Lower leg skin (tissue), 4 donors: ENCODE measurements around the gene DPY19L3. TPM values are rescaled to one million over a fixed set of nuclear protein-coding genes. Genes with fewer than 3 reads are reported as not detected.

Experiments used
- DNase-seq, 2 donors: peaks; one replicate each; pipeline ENCODE4 v3.0.0-alpha.2; 2019; ENCODE audit warnings: low spot score in 2 of 2
- H3K4me3 ChIP-seq: fragments of 200-600 bp; sonication (generic); 2 replicates; pipeline ENCODE4 v1.5.1; 2017; ENCODE audit warnings: mild to moderate bottlenecking, low read depth; ENCODE audit not compliant: poor library complexity, severe bottlenecking
- POLR2A ChIP-seq, 2 donors: fragments of 450-650 bp; IDR thresholded peaks; one replicate each; pipeline ENCODE4 v1.6.1; 2016 to 2017; ENCODE audit warnings: antibody characterized with exemption in 2 of 2, mild to moderate bottlenecking in 1 of 2, moderate library complexity in 1 of 2
- WGBS, 2 donors: methylation state at CpG; one replicate each; pipeline ENCODE4 v1.1.5; 2018; 5-methylcytosine and 5-hydroxymethylcytosine counted together
- intact Hi-C: fragments of 100-400 bp; cut with DNase I; formaldehyde crosslinking; loops from one replicate; pipeline ENCODE4 v1.15.0; 2023; ENCODE audit warnings: low total_unique reads
- total RNA-seq, 4 donors: library from RNA; depleted of rRNA; stranded (reverse); fragments of >200 nt; gene quantifications; one replicate each; pipeline ENCODE4 v1.1.0, GENCODE V29; 2016
- TF ChIP-seq, protein P1 (sequence below), 3 donors: fragments of 450-650 bp; IDR thresholded peaks; one replicate each; pipeline ENCODE4 v1.5.1; 2016; ENCODE audit warnings: antibody characterized with exemption in 3 of 3, mild to moderate bottlenecking in 3 of 3, moderate library complexity in 2 of 3

The DPY19L3 gene
- total RNA-seq, 4 donors from 2014 or later: 11.3 to 20.2 (median 13.6) TPM

DNA sequence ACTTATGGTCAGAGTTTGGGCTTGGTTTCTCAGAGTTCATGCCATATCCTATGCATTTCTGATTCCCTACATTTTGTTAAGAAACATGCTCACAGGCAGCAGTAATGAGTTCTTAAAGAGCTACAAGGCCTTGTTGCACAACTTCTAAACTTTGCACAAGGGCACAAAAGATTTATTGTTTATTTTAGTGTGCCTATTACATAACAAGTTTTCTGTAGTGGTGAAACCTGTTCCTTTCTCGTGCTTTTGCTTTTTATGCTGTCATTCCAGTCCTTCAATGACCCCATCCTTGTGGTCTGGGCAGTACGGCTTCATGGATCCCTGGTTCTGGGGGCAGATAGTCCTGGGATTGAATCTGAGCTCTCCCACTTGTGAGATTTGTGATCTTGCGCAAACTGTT lies 42.4 kb upstream of the DPY19L3 start:
- WGBS, 2 donors: 55 to 68% methylated on average over 3 of the region's 3 CpGs
- DNase-seq: no peak

DNA sequence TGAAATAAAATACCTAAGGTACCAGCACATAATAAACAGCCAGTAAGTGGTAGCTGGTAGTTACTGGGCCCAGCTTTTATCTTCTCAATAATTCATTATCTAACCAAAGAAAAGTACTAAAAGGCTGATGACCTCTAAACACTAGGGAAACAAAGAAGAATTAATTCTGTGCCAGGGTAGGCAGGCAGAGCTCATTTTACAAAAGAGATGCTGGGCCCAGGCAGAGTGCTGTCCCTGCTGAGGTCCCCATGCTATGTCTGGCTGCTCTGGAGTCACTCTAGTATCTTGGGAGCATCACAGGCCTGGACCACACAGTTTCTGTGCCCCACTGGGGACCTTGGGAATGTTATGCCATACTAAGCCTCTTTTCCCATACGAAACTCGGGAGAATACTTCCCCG lies 41.9 kb upstream of the DPY19L3 start:
- WGBS, 2 donors: 95 to 96% methylated on average over 3 of the region's 3 CpGs
- TF ChIP-seq POLR2A (IDR thresholded peaks at IDR 0.05): no peak
- TF ChIP-seq, protein P1, sequence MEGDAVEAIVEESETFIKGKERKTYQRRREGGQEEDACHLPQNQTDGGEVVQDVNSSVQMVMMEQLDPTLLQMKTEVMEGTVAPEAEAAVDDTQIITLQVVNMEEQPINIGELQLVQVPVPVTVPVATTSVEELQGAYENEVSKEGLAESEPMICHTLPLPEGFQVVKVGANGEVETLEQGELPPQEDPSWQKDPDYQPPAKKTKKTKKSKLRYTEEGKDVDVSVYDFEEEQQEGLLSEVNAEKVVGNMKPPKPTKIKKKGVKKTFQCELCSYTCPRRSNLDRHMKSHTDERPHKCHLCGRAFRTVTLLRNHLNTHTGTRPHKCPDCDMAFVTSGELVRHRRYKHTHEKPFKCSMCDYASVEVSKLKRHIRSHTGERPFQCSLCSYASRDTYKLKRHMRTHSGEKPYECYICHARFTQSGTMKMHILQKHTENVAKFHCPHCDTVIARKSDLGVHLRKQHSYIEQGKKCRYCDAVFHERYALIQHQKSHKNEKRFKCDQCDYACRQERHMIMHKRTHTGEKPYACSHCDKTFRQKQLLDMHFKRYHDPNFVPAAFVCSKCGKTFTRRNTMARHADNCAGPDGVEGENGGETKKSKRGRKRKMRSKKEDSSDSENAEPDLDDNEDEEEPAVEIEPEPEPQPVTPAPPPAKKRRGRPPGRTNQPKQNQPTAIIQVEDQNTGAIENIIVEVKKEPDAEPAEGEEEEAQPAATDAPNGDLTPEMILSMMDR (IDR thresholded peaks at IDR 0.05): no peak
- DNase-seq: no peak
- H3K4me3 ChIP-seq: no peak overlapping the region
- intact Hi-C loops: no loop called here

More for the DNA sequence above, 42.4 kb upstream of the DPY19L3 start:
- H3K4me3 ChIP-seq: no peak overlapping the region
- intact Hi-C loops: no loop called here
- TF ChIP-seq, protein P1 (IDR thresholded peaks at IDR 0.05): no peak
- no peak for TF ChIP-seq POLR2A (IDR thresholded peaks at IDR 0.05)

- no peak overlapping the region for H3K4me3 ChIP-seq
- WGBS, 2 donors: 96% methylated on average over 1 of the region's 1 CpG
- intact Hi-C loops: no loop called here
- DNase-seq: no peak
- TF ChIP-seq POLR2A (IDR thresholded peaks at IDR 0.05): no peak
- TF ChIP-seq, protein P1 (IDR thresholded peaks at IDR 0.05): no peak
Observed at GRCh38 chr19:32364040-32364439, 41.5 kb upstream of the DPY19L3 start.

GRCh38 chr19:32367063-32367462 lies 38.5 kb upstream of the DPY19L3 start:
- no peak overlapping the region for H3K4me3 ChIP-seq
- intact Hi-C loops: no loop called here
- 88 to 89% methylated on average over 6 of the region's 6 CpGs for WGBS, 2 donors
- DNase-seq: no peak
- TF ChIP-seq, protein P1 (IDR thresholded peaks at IDR 0.05): no peak
- TF ChIP-seq POLR2A (IDR thresholded peaks at IDR 0.05): no peak

DNA sequence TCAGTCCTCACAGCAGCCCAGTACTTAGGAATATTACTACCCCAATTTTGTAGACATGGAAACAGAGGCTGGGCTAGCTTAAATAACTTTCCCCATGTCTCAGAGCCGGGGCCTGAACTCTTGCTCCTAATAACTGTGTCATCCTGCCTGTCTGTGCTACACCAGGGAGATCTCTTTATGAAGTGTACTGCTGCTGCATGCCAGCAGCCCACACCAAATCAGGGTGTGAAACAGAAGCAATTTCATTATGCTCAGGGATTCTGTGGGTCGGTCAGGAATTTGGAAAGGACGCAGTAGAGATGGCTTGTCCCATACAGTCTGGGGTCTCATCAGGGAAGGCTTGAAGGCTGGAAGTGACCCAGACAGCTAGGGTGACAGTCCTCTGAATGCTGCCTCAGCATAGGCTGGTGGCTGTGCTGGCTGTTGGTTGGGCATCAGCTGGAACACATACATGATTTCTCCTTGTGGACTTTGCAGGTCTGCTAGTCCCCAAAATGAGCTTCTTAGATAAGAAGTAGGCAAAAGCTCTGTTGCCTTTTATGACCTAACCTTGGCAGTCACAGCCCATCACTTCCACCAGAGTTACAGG lies 37.5 kb upstream of the DPY19L3 start:
- no peak for TF ChIP-seq POLR2A (IDR thresholded peaks at IDR 0.05)
- TF ChIP-seq, protein P1 (IDR thresholded peaks at IDR 0.05): no peak
- H3K4me3 ChIP-seq: no peak overlapping the region
- WGBS, 2 donors: 84 to 90% methylated on average over 3 of the region's 3 CpGs
- intact Hi-C loops: no loop called here
- no peak for DNase-seq

- intact Hi-C loops: no loop called here
- TF ChIP-seq, protein P1 (IDR thresholded peaks at IDR 0.05): no peak
- TF ChIP-seq POLR2A (IDR thresholded peaks at IDR 0.05): no peak
- DNase-seq: no peak
- no peak overlapping the region for H3K4me3 ChIP-seq
- WGBS, 2 donors: 91 to 97% methylated on average over 2 of the region's 2 CpGs
Observed at GRCh38 chr19:32368787-32369186, 36.8 kb upstream of the DPY19L3 start.
